ENCODE results near the gene PEX6. TPM values are rescaled to one million over a fixed set of nuclear protein-coding genes. Genes with fewer than 3 reads are reported as not detected.

The PEX6 gene
- polyA plus RNA-seq, 3 donors, result 10.6 to 16.2 (median 15.5) TPM

- H3K9me3 Mint-ChIP-seq, result no peaks in the 10 kb centered on the region
- peaks cover 31% of the 10 kb centered on the region for H4K20me1 ChIP-seq (ENCODE audit: insufficient read depth, low read length)
- H3K4me3 ChIP-seq (replicated peaks in 1 of 3; ENCODE audit: low read depth in 2 of 3, low read length in 3 of 3), result no peak overlapping the region
- peak overlapping the region in 4 of 7 donors; percentile 1 to 42 (median 12) for H3K27ac Mint-ChIP-seq
- H3K79me2 ChIP-seq (ENCODE audit: insufficient read depth, low read length), result peaks cover 53% of the 10 kb centered on the region
- H3K4me2 ChIP-seq (replicated peaks; ENCODE audit: extremely low read depth, low read length, poor library complexity, severe bottlenecking), result peak overlapping the region; percentile 96
- peak overlapping the region; percentile 71 for H3K9ac ChIP-seq (ENCODE audit: insufficient read depth, low read length, poor library complexity, severe bottlenecking)
- H3K36me3 Mint-ChIP-seq, result peaks cover 47 to 53% of the 10 kb centered on the region in 2 donors
- H3K4me1 Mint-ChIP-seq, result peaks cover 39% of the 10 kb centered on the region
- no peaks in the 10 kb centered on the region for H3K27me3 ChIP-seq (ENCODE audit: control insufficient read depth in 2 of 2, insufficient read depth in 2 of 2, low read length in 2 of 2)
- peaks cover 0 to 3% (median 1%) of the 10 kb centered on the region in 3 donors for H3K27me3 Mint-ChIP-seq (ENCODE audit: low read depth in 3 of 3)
- TF ChIP-seq, protein P1, sequence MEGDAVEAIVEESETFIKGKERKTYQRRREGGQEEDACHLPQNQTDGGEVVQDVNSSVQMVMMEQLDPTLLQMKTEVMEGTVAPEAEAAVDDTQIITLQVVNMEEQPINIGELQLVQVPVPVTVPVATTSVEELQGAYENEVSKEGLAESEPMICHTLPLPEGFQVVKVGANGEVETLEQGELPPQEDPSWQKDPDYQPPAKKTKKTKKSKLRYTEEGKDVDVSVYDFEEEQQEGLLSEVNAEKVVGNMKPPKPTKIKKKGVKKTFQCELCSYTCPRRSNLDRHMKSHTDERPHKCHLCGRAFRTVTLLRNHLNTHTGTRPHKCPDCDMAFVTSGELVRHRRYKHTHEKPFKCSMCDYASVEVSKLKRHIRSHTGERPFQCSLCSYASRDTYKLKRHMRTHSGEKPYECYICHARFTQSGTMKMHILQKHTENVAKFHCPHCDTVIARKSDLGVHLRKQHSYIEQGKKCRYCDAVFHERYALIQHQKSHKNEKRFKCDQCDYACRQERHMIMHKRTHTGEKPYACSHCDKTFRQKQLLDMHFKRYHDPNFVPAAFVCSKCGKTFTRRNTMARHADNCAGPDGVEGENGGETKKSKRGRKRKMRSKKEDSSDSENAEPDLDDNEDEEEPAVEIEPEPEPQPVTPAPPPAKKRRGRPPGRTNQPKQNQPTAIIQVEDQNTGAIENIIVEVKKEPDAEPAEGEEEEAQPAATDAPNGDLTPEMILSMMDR (IDR thresholded peaks at IDR 0.05), result no peak
- H3K4me3 Mint-ChIP-seq, result no peak overlapping the region
- no peak for DNase-seq
- no peak overlapping the region for H2AFZ ChIP-seq (ENCODE audit: insufficient read depth, low read depth, low read length, poor library complexity, severe bottlenecking)
- H3K36me3 ChIP-seq (replicated peaks in 1 of 2; ENCODE audit: control insufficient read depth in 1 of 2, insufficient read depth in 2 of 2, low read length in 2 of 2), result peaks cover 55 to 56% of the 10 kb centered on the region in 2 donors
- WGBS (ENCODE audit: insufficient coverage), result 94% methylated on average over 5 of the region's 6 CpGs
- H3K4me1 ChIP-seq (ENCODE audit: control insufficient read depth in 1 of 2, insufficient read depth in 2 of 2, low read length in 2 of 2), result peaks cover 38 to 41% of the 10 kb centered on the region in 2 donors
- H3K27ac ChIP-seq (ENCODE audit: low read depth in 1 of 2, low read length in 2 of 2), result peak overlapping the region in 1 of 2 donors; percentile 59
- intact Hi-C loops (cut with micrococcal nuclease), result loop anchor here (5.0 to 10.0 kb wide), 3 partner anchors 35 to 502 kb away; partner anchors contain the start of genes PEX6 (in 2 of the 2), LRRC73 (in 1 of the 2), POLR1C (in 1 of the 2) and YIPF3 (in 1 of the 2)
- no peaks in the 10 kb centered on the region for H3K9me3 ChIP-seq (replicated peaks in 1 of 2; ENCODE audit: control insufficient read depth in 1 of 2, insufficient read depth in 1 of 2, low read length in 2 of 2)
Measured at GRCh38 chr6:43012364-43012763, 33.4 kb upstream of the PEX6 start.

GRCh38 chr6:43011207-43011606 is 32.2 kb upstream of the PEX6 start:
- Histone ChIP-seq H4K20me1 (ENCODE audit: insufficient read depth, low read length) (peaks cover 19% of the 10 kb centered on the region), H3K4me2 (replicated peaks; ENCODE audit: extremely low read depth, low read length, poor library complexity, severe bottlenecking) (no peak overlapping the region), H3K4me1 (ENCODE audit: control insufficient read depth in 1 of 2, insufficient read depth in 2 of 2, low read length in 2 of 2) (peaks cover 31 to 34% of the 10 kb centered on the region in 2 donors), H3K27me3 (ENCODE audit: control insufficient read depth in 2 of 2, insufficient read depth in 2 of 2, low read length in 2 of 2) (no peaks in the 10 kb centered on the region), H3K27ac (ENCODE audit: low read depth in 1 of 2, low read length in 2 of 2) (no peak overlapping the region), H3K36me3 (replicated peaks in 1 of 2; ENCODE audit: control insufficient read depth in 1 of 2, insufficient read depth in 2 of 2, low read length in 2 of 2) (peaks cover 60 to 62% of the 10 kb centered on the region in 2 donors), H3K4me3 (replicated peaks in 1 of 3; ENCODE audit: low read depth in 2 of 3, low read length in 3 of 3) (no peak overlapping the region), H2AFZ (ENCODE audit: insufficient read depth, low read depth, low read length, poor library complexity, severe bottlenecking) (no peak overlapping the region), H3K9ac (ENCODE audit: insufficient read depth, low read length, poor library complexity, severe bottlenecking) (no peak overlapping the region), H3K9me3 (replicated peaks in 1 of 2; ENCODE audit: control insufficient read depth in 1 of 2, insufficient read depth in 1 of 2, low read length in 2 of 2) (no peaks in the 10 kb centered on the region), H3K79me2 (ENCODE audit: insufficient read depth, low read length) (peaks cover 42% of the 10 kb centered on the region)
- DNase-seq, result no peak
- TF ChIP-seq, protein P1 (IDR thresholded peaks at IDR 0.05), result no peak
- Mint-ChIP-seq H3K36me3 (peaks cover 54 to 57% of the 10 kb centered on the region in 2 donors), H3K27ac (peak overlapping the region in 2 of 7 donors; percentile 3 to 13), H3K4me1 (peaks cover 34% of the 10 kb centered on the region), H3K4me3 (no peak overlapping the region), H3K27me3 (ENCODE audit: low read depth in 3 of 3) (peaks cover 0 to 3% (median 1%) of the 10 kb centered on the region in 3 donors), H3K9me3 (no peaks in the 10 kb centered on the region)
- intact Hi-C loops (cut with micrococcal nuclease), result loop anchor here (5.0 to 10.0 kb wide), 3 partner anchors 34 to 504 kb away; partner anchors contain the start of genes PEX6 (in 2 of the 2), LRRC73 (in 1 of the 2), POLR1C (in 1 of the 2) and YIPF3 (in 1 of the 2)
- 80% methylated on average over 1 of the region's 6 CpGs for WGBS (ENCODE audit: insufficient coverage)

Measured in CD14-positive monocyte (primary cell).